ENCODE measurements around the gene AKT3. TPM values are rescaled to one million over a fixed set of nuclear protein-coding genes. Genes with fewer than 3 reads are reported as not detected.

AKT3 gene
- total RNA-seq, 2 donors from 2014 or later = 46.0 to 85.8 TPM

DNA sequence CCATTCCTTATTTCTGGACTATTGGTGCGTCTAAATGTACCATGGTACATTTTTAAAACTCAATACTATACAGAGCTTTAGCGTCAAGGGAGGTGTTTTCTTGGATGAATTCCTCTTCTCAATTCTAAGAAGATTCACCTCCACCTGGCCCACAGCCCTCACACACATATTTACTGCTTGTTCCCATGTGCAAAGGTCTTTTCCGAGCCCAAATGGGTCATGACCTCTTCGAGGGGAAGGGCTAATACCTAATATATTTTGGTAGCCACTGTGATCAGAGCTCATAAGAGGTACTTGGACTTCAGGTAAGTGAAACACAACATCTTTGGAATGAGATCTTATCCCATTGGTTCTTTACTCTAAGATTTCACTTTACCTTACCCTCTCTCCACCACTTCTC is 388.3 kb downstream of the AKT3 start:
- TF ChIP-seq, protein P1, sequence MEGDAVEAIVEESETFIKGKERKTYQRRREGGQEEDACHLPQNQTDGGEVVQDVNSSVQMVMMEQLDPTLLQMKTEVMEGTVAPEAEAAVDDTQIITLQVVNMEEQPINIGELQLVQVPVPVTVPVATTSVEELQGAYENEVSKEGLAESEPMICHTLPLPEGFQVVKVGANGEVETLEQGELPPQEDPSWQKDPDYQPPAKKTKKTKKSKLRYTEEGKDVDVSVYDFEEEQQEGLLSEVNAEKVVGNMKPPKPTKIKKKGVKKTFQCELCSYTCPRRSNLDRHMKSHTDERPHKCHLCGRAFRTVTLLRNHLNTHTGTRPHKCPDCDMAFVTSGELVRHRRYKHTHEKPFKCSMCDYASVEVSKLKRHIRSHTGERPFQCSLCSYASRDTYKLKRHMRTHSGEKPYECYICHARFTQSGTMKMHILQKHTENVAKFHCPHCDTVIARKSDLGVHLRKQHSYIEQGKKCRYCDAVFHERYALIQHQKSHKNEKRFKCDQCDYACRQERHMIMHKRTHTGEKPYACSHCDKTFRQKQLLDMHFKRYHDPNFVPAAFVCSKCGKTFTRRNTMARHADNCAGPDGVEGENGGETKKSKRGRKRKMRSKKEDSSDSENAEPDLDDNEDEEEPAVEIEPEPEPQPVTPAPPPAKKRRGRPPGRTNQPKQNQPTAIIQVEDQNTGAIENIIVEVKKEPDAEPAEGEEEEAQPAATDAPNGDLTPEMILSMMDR (IDR thresholded peaks at IDR 0.05) = no peak
- no peaks in the 10 kb centered on the region for H3K27me3 ChIP-seq (replicated peaks; ENCODE audit: insufficient read depth)
- DNase-seq (ENCODE audit: low spot score) (no peak), ATAC-seq (ENCODE audit: insufficient number of reproducible peaks, low FRiP score, low read depth) (no peak)
- no peaks in the 10 kb centered on the region for H3K4me1 ChIP-seq (ENCODE audit: control insufficient read depth in 1 of 2, low read depth in 2 of 2)
- no peaks in the 10 kb centered on the region for H3K36me3 ChIP-seq
- H3K27ac ChIP-seq = no peak overlapping the region
- no peak overlapping the region for H3K4me3 ChIP-seq
- no peaks in the 10 kb centered on the region for H3K9me3 ChIP-seq

DNA sequence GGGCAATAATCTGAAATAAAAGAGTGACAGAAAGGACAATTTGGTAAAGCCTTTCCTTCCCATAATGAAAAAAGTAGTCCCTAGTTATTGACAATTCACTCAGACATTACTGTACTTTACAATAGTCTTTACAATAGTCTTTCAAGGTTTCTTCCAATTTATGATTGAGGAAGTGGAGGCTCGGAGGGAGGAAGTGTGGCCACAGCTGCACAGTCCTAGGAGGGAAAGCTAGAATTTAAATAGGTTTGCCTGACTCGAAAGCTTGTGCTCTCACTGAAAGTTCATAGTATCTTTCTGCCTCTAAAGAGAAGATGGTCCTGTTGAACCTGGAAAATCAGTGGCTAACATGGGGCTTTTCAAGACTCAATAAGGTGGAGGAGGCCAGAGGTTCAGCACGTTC is 391.0 kb downstream of the AKT3 start:
- Histone ChIP-seq H3K27me3 (replicated peaks; ENCODE audit: insufficient read depth) (no peaks in the 10 kb centered on the region), H3K9me3 (no peaks in the 10 kb centered on the region), H3K27ac (no peak overlapping the region), H3K4me1 (ENCODE audit: control insufficient read depth in 1 of 2, low read depth in 2 of 2) (no peaks in the 10 kb centered on the region), H3K4me3 (no peak overlapping the region), H3K36me3 (no peaks in the 10 kb centered on the region)
- TF ChIP-seq, protein P1 (IDR thresholded peaks at IDR 0.05) = no peak
- ATAC-seq (ENCODE audit: insufficient number of reproducible peaks, low FRiP score, low read depth) (no peak), DNase-seq (ENCODE audit: low spot score) (no peak)

DNA sequence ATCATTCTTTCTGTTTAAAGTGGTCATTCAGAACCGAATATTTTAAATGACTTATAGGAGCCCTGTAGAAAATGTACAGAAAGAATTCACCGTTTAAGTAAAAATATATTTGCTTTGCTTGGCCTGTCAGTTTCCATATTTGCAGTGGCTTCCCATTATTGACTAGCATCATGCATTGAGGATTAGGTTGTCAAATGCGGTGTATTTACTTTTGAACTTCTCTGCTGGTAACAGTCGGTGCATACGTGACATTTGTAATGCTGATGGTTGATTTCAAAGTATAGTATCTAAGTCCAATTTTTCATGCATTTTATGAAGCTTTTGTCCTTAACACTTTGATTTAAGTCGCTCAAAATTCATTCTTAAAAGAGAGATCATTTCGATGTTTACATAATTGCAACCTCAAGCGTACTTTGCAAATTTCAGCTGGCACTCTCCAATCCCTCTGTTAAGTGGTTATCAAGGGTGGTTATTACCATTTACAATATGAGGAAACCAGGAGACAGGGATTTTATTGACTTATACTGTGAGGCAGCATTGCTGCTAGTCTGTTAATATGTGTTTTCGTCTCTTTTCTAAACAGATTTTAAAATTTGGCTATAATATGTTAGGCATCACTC is 392.6 kb downstream of the AKT3 start:
- no peaks in the 10 kb centered on the region for H3K36me3 ChIP-seq
- no peaks in the 10 kb centered on the region for H3K9me3 ChIP-seq
- H3K27me3 ChIP-seq (replicated peaks; ENCODE audit: insufficient read depth) = no peaks in the 10 kb centered on the region
- H3K27ac ChIP-seq = no peak overlapping the region
- H3K4me3 ChIP-seq = no peak overlapping the region
- ATAC-seq (ENCODE audit: insufficient number of reproducible peaks, low FRiP score, low read depth) (no peak), DNase-seq (ENCODE audit: low spot score) (no peak)
- H3K4me1 ChIP-seq (ENCODE audit: control insufficient read depth in 1 of 2, low read depth in 2 of 2) = no peaks in the 10 kb centered on the region
- TF ChIP-seq, protein P1 (IDR thresholded peaks at IDR 0.05) = no peak

DNA sequence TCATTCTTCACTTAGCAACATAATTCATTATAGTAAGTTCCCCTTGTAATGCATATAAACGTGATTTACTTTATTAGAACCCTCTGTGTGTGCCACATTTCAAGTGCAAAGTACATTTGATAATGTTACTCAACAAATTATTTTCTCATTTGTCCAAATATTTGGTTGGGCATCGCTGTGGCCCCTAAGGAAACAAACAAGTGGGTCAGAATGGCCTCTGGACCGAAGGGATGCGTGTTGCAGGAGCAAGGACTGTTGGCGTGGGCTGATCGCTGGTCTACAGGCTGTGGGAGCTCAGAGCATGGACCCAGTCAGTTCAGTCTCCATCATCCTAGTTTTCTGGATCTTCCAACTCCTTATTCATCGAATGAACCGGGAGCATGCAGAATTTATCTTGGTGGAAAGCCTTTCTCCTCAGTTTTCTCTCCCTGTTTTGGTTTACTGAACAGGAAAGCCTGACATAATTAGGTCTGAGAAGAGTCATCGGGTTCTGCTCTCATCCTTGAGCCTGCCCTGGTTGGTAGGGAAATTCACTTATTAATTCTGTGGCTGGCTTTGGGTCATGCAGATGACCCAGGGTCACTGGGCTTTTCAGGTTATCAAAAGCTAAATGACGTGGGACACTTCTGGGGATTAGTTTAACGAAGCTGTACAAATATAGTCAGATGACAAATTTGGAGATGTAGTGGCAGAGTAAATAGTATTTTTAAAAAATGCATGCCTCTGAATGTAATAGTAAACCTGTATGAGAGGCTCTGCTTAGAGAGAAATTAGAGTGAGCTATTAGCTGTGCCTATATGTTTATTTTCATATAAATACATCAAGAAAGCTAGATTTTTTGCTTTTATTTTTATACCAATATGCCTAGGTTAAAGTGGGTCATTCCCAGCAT is 394.0 kb downstream of the AKT3 start:
- TF ChIP-seq, protein P1 (IDR thresholded peaks at IDR 0.05) = no peak

DNA sequence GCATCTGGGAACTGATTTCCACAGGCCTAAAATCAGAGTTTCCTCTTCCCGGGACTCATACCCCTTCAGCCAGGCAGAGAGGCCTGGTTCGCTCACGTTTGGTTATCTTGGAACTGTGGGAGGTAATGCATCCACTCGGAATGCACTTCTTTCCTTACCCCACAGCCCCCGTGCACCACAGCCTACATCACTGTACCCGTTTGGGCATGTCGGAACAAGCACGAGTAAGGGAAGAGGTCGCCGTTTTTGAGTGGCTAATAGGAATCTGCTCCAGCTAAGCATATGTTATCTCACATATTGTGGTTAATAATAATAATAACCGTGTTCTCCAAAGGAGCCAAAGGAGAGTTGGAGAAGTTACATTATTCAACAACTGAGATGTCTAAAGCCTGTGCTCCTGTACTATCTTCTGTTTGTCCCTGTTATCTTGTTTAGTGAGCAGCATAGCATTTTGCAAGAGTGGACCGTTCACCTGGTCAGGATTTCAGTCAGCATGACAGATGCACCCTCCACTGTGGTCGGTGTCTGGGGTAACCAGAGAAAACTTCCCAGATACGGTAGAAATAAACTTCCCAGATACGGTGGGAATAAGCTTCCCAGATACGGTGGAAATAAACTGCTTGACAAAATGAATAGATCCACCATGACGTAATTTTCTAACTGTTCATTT is 395.6 kb downstream of the AKT3 start:
- no peak overlapping the region for H3K27ac ChIP-seq
- H3K4me3 ChIP-seq = no peak overlapping the region
- H3K9me3 ChIP-seq = no peaks in the 10 kb centered on the region
- no peak for DNase-seq (ENCODE audit: low spot score)
- H3K36me3 ChIP-seq = no peaks in the 10 kb centered on the region
- TF ChIP-seq, protein P1 (IDR thresholded peaks at IDR 0.05) = no peak
- no peaks in the 10 kb centered on the region for H3K27me3 ChIP-seq (replicated peaks; ENCODE audit: insufficient read depth)
- no peak for ATAC-seq (ENCODE audit: insufficient number of reproducible peaks, low FRiP score, low read depth)
- no peaks in the 10 kb centered on the region for H3K4me1 ChIP-seq (ENCODE audit: control insufficient read depth in 1 of 2, low read depth in 2 of 2)

More for the DNA sequence above, 394.0 kb downstream of the AKT3 start:
- no peak for ATAC-seq (ENCODE audit: insufficient number of reproducible peaks, low FRiP score, low read depth)
- Histone ChIP-seq H3K9me3 (no peaks in the 10 kb centered on the region), H3K36me3 (no peaks in the 10 kb centered on the region), H3K27ac (no peak overlapping the region), H3K4me3 (no peak overlapping the region), H3K27me3 (replicated peaks; ENCODE audit: insufficient read depth) (no peaks in the 10 kb centered on the region), H3K4me1 (ENCODE audit: control insufficient read depth in 1 of 2, low read depth in 2 of 2) (no peaks in the 10 kb centered on the region)
- no peak for DNase-seq (ENCODE audit: low spot score)

Measured in thoracic aorta (tissue), 2 donors.